Mesothelial cell of epicardium (in vitro differentiated cells): ENCODE results near the gene AP3B1. TPM values are rescaled to one million over a fixed set of nuclear protein-coding genes. Genes with fewer than 3 reads are reported as not detected.

ENCODE experiments used
- DNase-seq, 2 experiments: peaks; one replicate each; pipeline ENCODE4 v3.0.0; 2021; ENCODE audit warnings: low spot score in 2 of 2; ENCODE audit not compliant: unreplicated experiment in 2 of 2
- H3K27ac Mint-ChIP-seq: 2 replicates; pipeline ENCODE4 v1.8.0; 2021; ENCODE audit warnings: mixed read lengths
- H3K27me3 Mint-ChIP-seq: 2 replicates; pipeline ENCODE4 v1.8.0; 2021; ENCODE audit warnings: low read depth, mixed read lengths
- H3K36me3 Mint-ChIP-seq: 2 replicates; pipeline ENCODE4 v1.8.0; 2021; ENCODE audit warnings: mixed read lengths
- H3K4me1 Mint-ChIP-seq: 2 replicates; pipeline ENCODE4 v1.8.0; 2021; ENCODE audit warnings: mixed read lengths
- H3K4me3 Mint-ChIP-seq: 2 replicates; pipeline ENCODE4 v1.8.0; 2021; ENCODE audit warnings: mild to moderate bottlenecking, moderate library complexity, mixed read lengths
- H3K9me3 Mint-ChIP-seq: 2 replicates; pipeline ENCODE4 v1.8.0; 2021; ENCODE audit warnings: mixed read lengths
- CTCF ChIP-seq: fragments of 200-600 bp; sonication (generic); IDR thresholded peaks from one replicate; pipeline ENCODE4 v1.5.0; 2021; ENCODE audit warnings: antibody characterized with exemption; ENCODE audit not compliant: unreplicated experiment
- total RNA-seq: library from RNA; stranded (reverse); gene quantifications from 3 replicates; pipeline ENCODE4 v1.2.1, GENCODE V29; 2021

The AP3B1 gene
- total RNA-seq, 1 donor from 2014 or later: 50.6 TPM

GRCh38 chr5:77958642-77959330 is 335.7 kb downstream of the AP3B1 start:
- Mint-ChIP-seq H3K4me3 (peak overlapping the region; percentile 36), H3K36me3 (peaks cover 1% of the 10 kb centered on the region)
- DNase-seq: no peak

GRCh38 chr5:77957931-77958521 is 336.5 kb downstream of the AP3B1 start:
- Mint-ChIP-seq H3K27me3 (peaks cover 84% of the 10 kb centered on the region), H3K4me3 (peak overlapping the region; percentile 49), H3K36me3 (peaks cover 1% of the 10 kb centered on the region), H3K27ac (no peak overlapping the region), H3K4me1 (peaks cover 13% of the 10 kb centered on the region), H3K9me3 (peaks cover 11% of the 10 kb centered on the region)
- no peak for TF ChIP-seq CTCF
- peak; percentile 30 to 52 for DNase-seq

More at GRCh38 chr5:77958642-77959330, 335.7 kb downstream of the AP3B1 start:
- TF ChIP-seq CTCF: no peak
- H3K27me3 Mint-ChIP-seq: peaks cover 86% of the 10 kb centered on the region
- no peak overlapping the region for H3K27ac Mint-ChIP-seq
- peaks cover 11% of the 10 kb centered on the region for H3K9me3 Mint-ChIP-seq
- peaks cover 13% of the 10 kb centered on the region for H3K4me1 Mint-ChIP-seq

GRCh38 chr5:77957516-77957915 is 337.0 kb downstream of the AP3B1 start:
- H3K36me3 Mint-ChIP-seq: peaks cover 1% of the 10 kb centered on the region
- H3K27ac Mint-ChIP-seq: no peak overlapping the region
- H3K9me3 Mint-ChIP-seq: peaks cover 11% of the 10 kb centered on the region
- H3K27me3 Mint-ChIP-seq: peaks cover 83% of the 10 kb centered on the region
- DNase-seq: peak in 1 of 2 experiments; percentile 44
- TF ChIP-seq CTCF: no peak
- peak overlapping the region; percentile 49 for H3K4me3 Mint-ChIP-seq
- peaks cover 13% of the 10 kb centered on the region for H3K4me1 Mint-ChIP-seq

GRCh38 chr5:77957081-77957480 is 337.4 kb downstream of the AP3B1 start:
- Mint-ChIP-seq H3K27me3 (peaks cover 83% of the 10 kb centered on the region), H3K27ac (no peak overlapping the region), H3K4me3 (peak overlapping the region; percentile 49)

GRCh38 chr5:77955577-77955976 is 338.9 kb downstream of the AP3B1 start:
- Mint-ChIP-seq H3K4me1 (peaks cover 13% of the 10 kb centered on the region), H3K27ac (no peak overlapping the region), H3K27me3 (peaks cover 87% of the 10 kb centered on the region), H3K9me3 (peaks cover 14% of the 10 kb centered on the region), H3K4me3 (no peak overlapping the region), H3K36me3 (peaks cover 1% of the 10 kb centered on the region)
- no peak for DNase-seq
- no peak for TF ChIP-seq CTCF

More at GRCh38 chr5:77957081-77957480, 337.4 kb downstream of the AP3B1 start:
- TF ChIP-seq CTCF: no peak
- Mint-ChIP-seq H3K36me3 (peaks cover 1% of the 10 kb centered on the region), H3K4me1 (peaks cover 13% of the 10 kb centered on the region), H3K9me3 (peaks cover 11% of the 10 kb centered on the region)
- no peak for DNase-seq
